ENCODE data around the gene ZNF778. TPM values are rescaled to one million over a fixed set of nuclear protein-coding genes. Genes with fewer than 3 reads are reported as not detected.
A peak's percentile ranks its signal among the peaks of the same experiment; 100 is the strongest.

Gene ZNF778
- total RNA-seq, 3 donors from 2014 or later = 4.7 to 8.8 (median 7.2) TPM

GRCh38 chr16:89210165-89210903 is 7.2 kb upstream of the ZNF778 start:
- no peak for TF ChIP-seq CTCF (IDR thresholded peaks at IDR 0.05)
- H3K9me3 ChIP-seq = no peaks in the 10 kb centered on the region
- no peaks in the 10 kb centered on the region for H3K36me3 ChIP-seq (ENCODE audit: low read depth)
- DNase-seq = no peak
- H3K4me3 ChIP-seq = no peak overlapping the region
- H3K4me1 ChIP-seq (ENCODE audit: low read depth) = no peaks in the 10 kb centered on the region
- intact Hi-C loops (cut with DNase I, micrococcal nuclease) = no loop called here
- peak; percentile 23 for ATAC-seq

GRCh38 chr16:89210904-89211515 is 6.5 kb upstream of the ZNF778 start:
- TF ChIP-seq CTCF (IDR thresholded peaks at IDR 0.05) = no peak

GRCh38 chr16:89216315-89217137 is 977 bp upstream of the ZNF778 start:
- H3K36me3 ChIP-seq (ENCODE audit: low read depth) = no peaks in the 10 kb centered on the region
- peaks cover 17% of the 10 kb centered on the region for H3K4me1 ChIP-seq (ENCODE audit: low read depth)
- peak overlapping the region; percentile 75 for H3K4me3 ChIP-seq
- intact Hi-C loops (cut with DNase I, micrococcal nuclease) = no loop called here
- DNase-seq (peak; percentile 86 to 93 (median 89)), ATAC-seq (peak; percentile 77)
- H3K9me3 ChIP-seq = no peaks in the 10 kb centered on the region
- TF ChIP-seq CTCF (IDR thresholded peaks at IDR 0.05) = peak; percentile 24

More at GRCh38 chr16:89210904-89211515, 6.5 kb upstream of the ZNF778 start:
- DNase-seq = no peak
- H3K4me3 ChIP-seq = no peak overlapping the region
- ATAC-seq = peak; percentile 80
- H3K9me3 ChIP-seq = no peaks in the 10 kb centered on the region
- H3K36me3 ChIP-seq (ENCODE audit: low read depth) = no peaks in the 10 kb centered on the region
- intact Hi-C loops (cut with DNase I, micrococcal nuclease) = no loop called here
- H3K4me1 ChIP-seq (ENCODE audit: low read depth) = peaks cover under 1% of the 10 kb centered on the region

- TF ChIP-seq CTCF (IDR thresholded peaks at IDR 0.05) = no peak
- DNase-seq (no peak), ATAC-seq (no peak)
- Histone ChIP-seq H3K36me3 (ENCODE audit: low read depth) (no peaks in the 10 kb centered on the region), H3K4me1 (ENCODE audit: low read depth) (peaks cover 17% of the 10 kb centered on the region), H3K4me3 (peak overlapping the region; percentile 75), H3K9me3 (no peaks in the 10 kb centered on the region)
- intact Hi-C loops (cut with DNase I, micrococcal nuclease) = no loop called here
Observed at GRCh38 chr16:89217138-89217387, 440 bp upstream of the ZNF778 start.

- no peak for TF ChIP-seq CTCF (IDR thresholded peaks at IDR 0.05)
- H3K4me3 ChIP-seq = no peak overlapping the region
- intact Hi-C loops (cut with DNase I, micrococcal nuclease) = no loop called here
- H3K4me1 ChIP-seq (ENCODE audit: low read depth) = peaks cover 17% of the 10 kb centered on the region
- no peak for ATAC-seq
- H3K9me3 ChIP-seq = no peaks in the 10 kb centered on the region
- no peaks in the 10 kb centered on the region for H3K36me3 ChIP-seq (ENCODE audit: low read depth)
- DNase-seq = no peak
Observed at GRCh38 chr16:89219365-89219764, 1.9 kb downstream of the ZNF778 start.
